ENCODE results near the gene IMP4. TPM values are rescaled to one million over a fixed set of nuclear protein-coding genes. Genes with fewer than 3 reads are reported as not detected.
A peak's percentile ranks its signal among the peaks of the same experiment; 100 is the strongest.

Gene IMP4
- total and polyA plus RNA-seq, 2 experiments from 2014 or later = 87.8 to 147 TPM

DNA sequence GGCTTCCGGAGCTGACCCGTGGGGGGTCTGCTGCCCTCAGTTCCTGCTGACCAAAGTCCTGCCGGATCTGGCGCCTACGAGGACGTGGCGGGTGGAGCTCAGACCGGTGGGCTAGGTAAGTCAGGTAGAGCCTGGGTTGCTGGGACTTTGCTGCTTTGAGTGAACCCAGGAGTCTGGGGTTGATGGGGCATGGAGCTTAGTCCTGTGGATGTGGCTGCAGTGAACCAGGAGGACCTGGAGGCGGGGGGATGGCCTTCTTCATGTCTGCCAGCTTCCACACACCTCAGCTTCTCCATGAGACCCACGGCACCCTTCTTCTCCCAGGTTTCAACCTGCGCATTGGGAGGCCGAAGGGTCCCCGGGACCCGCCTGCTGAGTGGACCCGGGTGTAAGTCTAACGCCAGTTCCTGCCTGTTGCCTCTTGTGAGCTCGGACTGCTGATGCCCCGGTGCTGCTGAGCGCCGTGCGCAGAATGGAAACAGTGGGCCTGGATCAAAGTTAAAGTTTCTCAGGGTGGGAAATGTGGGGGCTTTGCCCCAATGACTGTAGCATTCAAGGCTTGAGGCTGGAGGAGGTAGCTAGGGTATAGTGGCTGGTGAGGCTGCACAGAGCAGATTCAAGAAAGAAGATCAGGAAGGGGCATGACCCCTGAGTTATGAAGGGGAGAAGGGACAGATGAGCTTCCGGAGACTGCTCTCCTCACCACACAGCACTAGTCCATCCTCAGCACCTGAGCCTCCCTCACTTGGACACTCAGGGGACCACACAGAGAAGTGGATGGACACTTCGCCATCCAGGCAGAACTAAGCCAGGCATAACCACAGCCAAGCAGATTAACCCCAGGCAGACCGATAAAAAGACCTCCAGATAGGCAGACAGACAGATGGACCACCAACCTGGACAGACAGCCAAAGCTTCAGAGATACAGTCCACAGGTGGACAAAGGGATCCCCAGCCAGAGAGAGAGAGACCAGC, 30.4 kb downstream of the IMP4 start:
- Histone ChIP-seq H3K27ac (ENCODE audit: low read depth) (no peak overlapping the region), H2AFZ (peak overlapping the region; percentile 97; the same call in 1 of the 2 replicates), H3K36me3 (ENCODE audit: insufficient read depth) (no peaks in the 10 kb centered on the region), H4K20me1 (replicated peaks; ENCODE audit: insufficient read depth) (no peaks in the 10 kb centered on the region; the same call in 1 of the 2 replicates), H3K4me1 (ENCODE audit: insufficient read depth) (peaks cover 25% of the 10 kb centered on the region), H3K27me3 (ENCODE audit: insufficient read depth) (no peaks in the 10 kb centered on the region), H3F3A (replicated peaks; ENCODE audit: low read depth) (no peaks in the 10 kb centered on the region), H3K79me2 (replicated peaks; ENCODE audit: insufficient read depth) (no peaks in the 10 kb centered on the region), H3K4me3 (peak overlapping the region; percentile 89), H3K9me2 (ENCODE audit: insufficient read depth) (no peaks in the 10 kb centered on the region), H3K4me2 (peak overlapping the region; percentile 88)
- Mint-ChIP-seq H3K36me3 (ENCODE audit: low read depth) (peaks cover 17% of the 10 kb centered on the region), H3K27ac (peak overlapping the region; percentile 3; the same call in 1 of the 2 replicates), H3K9me3 (no peaks in the 10 kb centered on the region; the same call in 2 of the 3 replicates), H3K27me3 (ENCODE audit: insufficient read depth, low read depth, poor library complexity) (peaks cover 16% of the 10 kb centered on the region), H3K4me3 (peak overlapping the region; percentile 92), H3K4me1 (peaks cover 32% of the 10 kb centered on the region)
- TF ChIP-seq CTCF (conservative IDR thresholded peaks at IDR 0.05; ENCODE audit: low read depth in 2 of 2) (0 out of 4 replicates have a peak, but pooled peaks of 1 of the 2 experiments have one; percentile 3), EZH2 (IDR thresholded peaks at IDR 0.05; ENCODE audit: low read depth, unreplicated experiment) (no peak)
- ATAC-seq (peak; percentile 48), DNase-seq (ENCODE audit: low spot score) (no peak)

DNA sequence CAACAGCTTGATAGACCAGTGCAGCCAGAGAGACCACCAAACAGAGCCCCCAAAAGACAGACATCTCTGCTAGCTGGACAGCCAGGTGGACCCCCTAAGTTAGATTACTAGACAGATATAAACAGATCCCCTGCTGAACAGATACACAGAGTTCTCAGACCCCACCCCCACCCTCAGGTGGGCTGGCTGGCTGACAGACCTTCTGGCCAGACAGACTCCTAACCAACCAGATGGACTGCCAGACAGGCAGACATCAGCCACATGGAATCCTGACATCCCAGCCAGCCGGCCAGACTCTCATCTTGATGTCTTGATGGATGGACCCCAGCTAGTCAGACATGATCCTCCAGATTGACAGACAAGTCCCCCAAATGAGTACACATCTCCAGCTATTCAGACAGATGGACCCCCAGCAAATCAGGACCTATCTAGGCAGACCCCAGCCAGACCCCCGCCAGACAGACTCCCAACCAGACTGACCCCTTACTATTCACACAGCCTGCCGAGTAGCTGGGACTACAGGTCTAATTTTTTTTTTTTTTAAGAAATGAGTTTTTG, 31.2 kb downstream of the IMP4 start:
- DNase-seq (ENCODE audit: low spot score) (no peak), ATAC-seq (no peak)
- Mint-ChIP-seq H3K4me3 (peak overlapping the region; percentile 48), H3K27me3 (ENCODE audit: insufficient read depth, low read depth, poor library complexity) (peaks cover 14% of the 10 kb centered on the region), H3K36me3 (ENCODE audit: low read depth) (peaks cover 17% of the 10 kb centered on the region), H3K27ac (no peak overlapping the region), H3K4me1 (peaks cover 27% of the 10 kb centered on the region), H3K9me3 (no peaks in the 10 kb centered on the region; the same call in 2 of the 3 replicates)
- Histone ChIP-seq H3K27me3 (ENCODE audit: insufficient read depth) (no peaks in the 10 kb centered on the region), H4K20me1 (replicated peaks; ENCODE audit: insufficient read depth) (no peaks in the 10 kb centered on the region; the same call in 1 of the 2 replicates), H3K36me3 (ENCODE audit: insufficient read depth) (no peaks in the 10 kb centered on the region), H3K4me3 (no peak overlapping the region), H3K27ac (ENCODE audit: low read depth) (no peak overlapping the region), H2AFZ (no peak overlapping the region), H3F3A (replicated peaks; ENCODE audit: low read depth) (no peaks in the 10 kb centered on the region), H3K9me2 (ENCODE audit: insufficient read depth) (no peaks in the 10 kb centered on the region), H3K4me2 (no peak overlapping the region; the same call in 1 of the 2 replicates), H3K79me2 (replicated peaks; ENCODE audit: insufficient read depth) (no peaks in the 10 kb centered on the region), H3K4me1 (ENCODE audit: insufficient read depth) (peaks cover 17% of the 10 kb centered on the region)
- TF ChIP-seq JUNB (IDR thresholded peaks at IDR 0.05; ENCODE audit: unreplicated experiment) (no peak), EZH2 (IDR thresholded peaks at IDR 0.05; ENCODE audit: low read depth, unreplicated experiment) (no peak), ZNF331 (CRISPR knock-in tag; IDR thresholded peaks at IDR 0.05; ENCODE audit: low read depth) (no peak), CTCF (conservative IDR thresholded peaks at IDR 0.05; ENCODE audit: low read depth in 2 of 2) (no peak), CREB1 (CRISPR knock-in tag; IDR thresholded peaks at IDR 0.05; ENCODE audit: low read depth) (no peak), POLR2AphosphoS5 (IDR thresholded peaks at IDR 0.05; ENCODE audit: low read depth) (no peak), NANOG (IDR thresholded peaks at IDR 0.05; ENCODE audit: borderline replicate concordance) (no peak), EZH2phosphoT487 (IDR thresholded peaks at IDR 0.05; ENCODE audit: unreplicated experiment) (no peak), ZNF114 (CRISPR knock-in tag; IDR thresholded peaks at IDR 0.05) (no peak), STAT1 (IDR thresholded peaks at IDR 0.05; ENCODE audit: unreplicated experiment) (no peak)
- TF ChIP-seq, protein P1, sequence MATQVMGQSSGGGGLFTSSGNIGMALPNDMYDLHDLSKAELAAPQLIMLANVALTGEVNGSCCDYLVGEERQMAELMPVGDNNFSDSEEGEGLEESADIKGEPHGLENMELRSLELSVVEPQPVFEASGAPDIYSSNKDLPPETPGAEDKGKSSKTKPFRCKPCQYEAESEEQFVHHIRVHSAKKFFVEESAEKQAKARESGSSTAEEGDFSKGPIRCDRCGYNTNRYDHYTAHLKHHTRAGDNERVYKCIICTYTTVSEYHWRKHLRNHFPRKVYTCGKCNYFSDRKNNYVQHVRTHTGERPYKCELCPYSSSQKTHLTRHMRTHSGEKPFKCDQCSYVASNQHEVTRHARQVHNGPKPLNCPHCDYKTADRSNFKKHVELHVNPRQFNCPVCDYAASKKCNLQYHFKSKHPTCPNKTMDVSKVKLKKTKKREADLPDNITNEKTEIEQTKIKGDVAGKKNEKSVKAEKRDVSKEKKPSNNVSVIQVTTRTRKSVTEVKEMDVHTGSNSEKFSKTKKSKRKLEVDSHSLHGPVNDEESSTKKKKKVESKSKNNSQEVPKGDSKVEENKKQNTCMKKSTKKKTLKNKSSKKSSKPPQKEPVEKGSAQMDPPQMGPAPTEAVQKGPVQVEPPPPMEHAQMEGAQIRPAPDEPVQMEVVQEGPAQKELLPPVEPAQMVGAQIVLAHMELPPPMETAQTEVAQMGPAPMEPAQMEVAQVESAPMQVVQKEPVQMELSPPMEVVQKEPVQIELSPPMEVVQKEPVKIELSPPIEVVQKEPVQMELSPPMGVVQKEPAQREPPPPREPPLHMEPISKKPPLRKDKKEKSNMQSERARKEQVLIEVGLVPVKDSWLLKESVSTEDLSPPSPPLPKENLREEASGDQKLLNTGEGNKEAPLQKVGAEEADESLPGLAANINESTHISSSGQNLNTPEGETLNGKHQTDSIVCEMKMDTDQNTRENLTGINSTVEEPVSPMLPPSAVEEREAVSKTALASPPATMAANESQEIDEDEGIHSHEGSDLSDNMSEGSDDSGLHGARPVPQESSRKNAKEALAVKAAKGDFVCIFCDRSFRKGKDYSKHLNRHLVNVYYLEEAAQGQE (IDR thresholded peaks at IDR 0.05; ENCODE audit: unreplicated experiment) = no peak
- TF ChIP-seq, protein P2, sequence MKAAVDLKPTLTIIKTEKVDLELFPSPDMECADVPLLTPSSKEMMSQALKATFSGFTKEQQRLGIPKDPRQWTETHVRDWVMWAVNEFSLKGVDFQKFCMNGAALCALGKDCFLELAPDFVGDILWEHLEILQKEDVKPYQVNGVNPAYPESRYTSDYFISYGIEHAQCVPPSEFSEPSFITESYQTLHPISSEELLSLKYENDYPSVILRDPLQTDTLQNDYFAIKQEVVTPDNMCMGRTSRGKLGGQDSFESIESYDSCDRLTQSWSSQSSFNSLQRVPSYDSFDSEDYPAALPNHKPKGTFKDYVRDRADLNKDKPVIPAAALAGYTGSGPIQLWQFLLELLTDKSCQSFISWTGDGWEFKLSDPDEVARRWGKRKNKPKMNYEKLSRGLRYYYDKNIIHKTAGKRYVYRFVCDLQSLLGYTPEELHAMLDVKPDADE (IDR thresholded peaks at IDR 0.05) = no peak

All from GM23338 (cell line).